Mucosa of descending colon (tissue), 3 donors: ENCODE results near the gene SCAF1. TPM values are rescaled to one million over a fixed set of nuclear protein-coding genes. Genes with fewer than 3 reads are reported as not detected.

Source experiments
- ATAC-seq: fragments of 200-7000 bp; cut with Tn5 transposase; one replicate; pipeline ENCODE4 v1.9.1; 2020; ENCODE audit warnings: mild to moderate bottlenecking, moderate library complexity
- DNase-seq, 3 donors: peaks; one replicate each; pipeline ENCODE4 v3.0.0-alpha.2; 2020
- H3K36me3 ChIP-seq: fragments of 200-600 bp; one replicate; pipeline ENCODE4 v1.8.0; 2021; ENCODE audit warnings: low read depth, mild to moderate bottlenecking
- H3K4me1 ChIP-seq: fragments of 200-600 bp; one replicate; pipeline ENCODE4 v1.8.0; 2021; ENCODE audit warnings: low read depth, mild to moderate bottlenecking
- H3K4me3 ChIP-seq: fragments of 200-600 bp; one replicate; pipeline ENCODE4 v1.8.0; 2021; ENCODE audit warnings: mild to moderate bottlenecking
- H3K9me3 ChIP-seq: fragments of 200-600 bp; one replicate; pipeline ENCODE4 v1.8.0; 2021; ENCODE audit warnings: mild to moderate bottlenecking
- CTCF ChIP-seq: fragments of 200-600 bp; IDR thresholded peaks from one replicate; pipeline ENCODE4 v1.8.0; 2022; ENCODE audit warnings: antibody characterized with exemption, mild to moderate bottlenecking
- intact Hi-C, 2 donors: fragments of 100-400 bp; cut with DNase I in 1 of 2; cut with micrococcal nuclease in 1 of 2; formaldehyde crosslinking; loops; one replicate each; pipeline versions ENCODE4 v1.11.0 to v1.11.1; 2022; cut with DNase I, micrococcal nuclease
- total RNA-seq, 3 donors: library from RNA; stranded (reverse); fragmentation: NEBNext Ultra II Directional in 2 of 3; extraction: Animal tissue kit (Norgen Biotek cat#: 25700) in 2 of 3; gene quantifications; one replicate each; pipeline versions ENCODE4 v1.2.1 to v1.2.4, GENCODE V29; 2021 to 2023
- donor health status: DM: no; HTN: no; CAD: no; lungs with moderate emphysema.
- donor health status: DM: no; HTN: no; CAD: no.
- donor health status: DM: no; HTN: yes; CAD: no.

Gene SCAF1
- total RNA-seq, 3 donors from 2014 or later: 55.5 to 75.0 (median 56.1) TPM

GRCh38 chr19:49667473-49667872, 25.5 kb downstream of the SCAF1 start:
- no peak overlapping the region for H3K4me3 ChIP-seq
- H3K36me3 ChIP-seq: no peaks in the 10 kb centered on the region
- H3K4me1 ChIP-seq: peaks cover 19% of the 10 kb centered on the region
- DNase-seq (no peak), ATAC-seq (no peak)
- H3K9me3 ChIP-seq: no peaks in the 10 kb centered on the region
- no peak for TF ChIP-seq CTCF
- intact Hi-C loops: no loop called here

GRCh38 chr19:49669516-49669915, 27.5 kb downstream of the SCAF1 start:
- DNase-seq (no peak), ATAC-seq (no peak)
- Histone ChIP-seq H3K4me3 (no peak overlapping the region), H3K9me3 (no peaks in the 10 kb centered on the region), H3K36me3 (no peaks in the 10 kb centered on the region), H3K4me1 (peaks cover 12% of the 10 kb centered on the region)
- TF ChIP-seq CTCF: no peak
- intact Hi-C loops: no loop called here

GRCh38 chr19:49672131-49672919, 30.3 kb downstream of the SCAF1 start:
- TF ChIP-seq CTCF: peak; percentile 84
- Histone ChIP-seq H3K4me1 (peaks cover 13% of the 10 kb centered on the region), H3K9me3 (no peaks in the 10 kb centered on the region), H3K36me3 (peaks cover 6% of the 10 kb centered on the region), H3K4me3 (no peak overlapping the region)
- ATAC-seq (peak; percentile 45), DNase-seq (peak; percentile 81 to 87 (median 83))
- intact Hi-C loops: no loop called here

GRCh38 chr19:49676136-49676783, 34.3 kb downstream of the SCAF1 start:
- H3K4me1 ChIP-seq: peaks cover 36% of the 10 kb centered on the region
- peak; percentile 60 for ATAC-seq
- intact Hi-C loops: no loop called here

GRCh38 chr19:49676784-49677230, 34.8 kb downstream of the SCAF1 start:
- intact Hi-C loops: no loop called here

More at GRCh38 chr19:49676136-49676783, 34.3 kb downstream of the SCAF1 start:
- Histone ChIP-seq H3K9me3 (no peaks in the 10 kb centered on the region), H3K36me3 (peaks cover 6% of the 10 kb centered on the region), H3K4me3 (peak overlapping the region; percentile 88)
- DNase-seq: peak; percentile 86 to 90 (median 89)
- TF ChIP-seq CTCF: no peak

More at GRCh38 chr19:49676784-49677230, 34.8 kb downstream of the SCAF1 start:
- peak overlapping the region; percentile 88 for H3K4me3 ChIP-seq
- ATAC-seq: peak; percentile 83
- peaks cover 6% of the 10 kb centered on the region for H3K36me3 ChIP-seq
- no peak for TF ChIP-seq CTCF
- peaks cover 32% of the 10 kb centered on the region for H3K4me1 ChIP-seq
- H3K9me3 ChIP-seq: no peaks in the 10 kb centered on the region
- DNase-seq: peak; percentile 99 to 100 (median 99)
